Gastroesophageal sphincter (tissue), 2 donors: ENCODE measurements around the gene FGF14.

Experiments
- EP300 ChIP-seq: sonication (generic); formaldehyde crosslinking; IDR thresholded peaks from one replicate; pipeline ENCODE4 v1.6.1; 2017; ENCODE audit warnings: antibody characterized with exemption, mild to moderate bottlenecking
- POLR2A ChIP-seq, 2 donors: fragments of 450-650 bp; IDR thresholded peaks; one replicate each; pipeline ENCODE4 v1.6.1; 2017; ENCODE audit warnings: antibody characterized with exemption in 2 of 2, mild to moderate bottlenecking in 2 of 2, moderate library complexity in 1 of 2

- no peak for TF ChIP-seq POLR2A (IDR thresholded peaks at IDR 0.05)
- no peak for TF ChIP-seq EP300
Measured at GRCh38 chr13:102190930-102191329, 210.9 kb downstream of the FGF14 start.
